IPS-NIHi11 (cell line): ENCODE results near the gene FAM193B.

Experiments
- DNase-seq: peaks from one replicate; pipeline ENCODE4 v3.0.0; 2012; ENCODE audit warnings: mixed read lengths, low spot score

The FAM193B gene

DNA sequence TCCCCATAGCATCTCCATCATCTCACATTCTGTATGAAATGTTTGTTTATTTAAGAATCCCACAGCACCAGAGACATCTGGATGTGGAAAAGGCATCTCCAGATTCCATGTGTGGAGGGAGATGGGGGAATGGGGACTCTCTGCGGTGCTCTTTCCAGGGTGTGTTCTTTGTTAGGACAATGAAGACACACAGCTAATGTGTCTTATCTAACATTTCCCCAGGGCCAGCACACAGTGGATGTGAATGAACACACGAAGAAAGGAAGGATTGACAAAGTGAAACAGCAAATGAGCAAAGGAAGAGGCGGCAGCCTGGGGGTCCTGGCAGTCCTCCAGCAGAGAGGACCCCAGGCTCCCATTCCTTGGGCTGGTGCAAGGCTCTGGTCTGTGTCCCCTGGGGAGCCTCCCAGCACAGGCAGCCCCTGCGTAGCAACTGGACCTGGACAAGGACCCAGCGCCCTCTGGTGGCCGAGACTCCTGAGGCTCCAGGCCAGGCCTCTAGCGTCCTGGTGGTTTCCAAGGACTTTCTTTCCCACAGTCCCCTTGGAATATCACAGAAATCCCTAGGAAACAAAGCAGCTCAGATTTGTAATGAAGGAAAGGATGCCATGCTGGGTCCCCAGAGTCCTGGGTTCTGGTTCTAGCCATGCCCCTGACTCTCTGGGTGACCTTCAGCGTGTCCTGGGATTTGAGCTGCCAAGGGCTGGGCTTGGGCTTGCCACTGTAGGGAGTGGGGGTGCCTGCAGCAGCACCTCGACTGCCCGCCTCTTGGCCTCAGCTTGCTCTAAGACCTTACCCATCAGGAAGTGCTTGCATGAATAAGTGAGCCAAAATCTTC, 53.5 kb downstream of the FAM193B start:
- DNase-seq = peak; percentile 85

DNA sequence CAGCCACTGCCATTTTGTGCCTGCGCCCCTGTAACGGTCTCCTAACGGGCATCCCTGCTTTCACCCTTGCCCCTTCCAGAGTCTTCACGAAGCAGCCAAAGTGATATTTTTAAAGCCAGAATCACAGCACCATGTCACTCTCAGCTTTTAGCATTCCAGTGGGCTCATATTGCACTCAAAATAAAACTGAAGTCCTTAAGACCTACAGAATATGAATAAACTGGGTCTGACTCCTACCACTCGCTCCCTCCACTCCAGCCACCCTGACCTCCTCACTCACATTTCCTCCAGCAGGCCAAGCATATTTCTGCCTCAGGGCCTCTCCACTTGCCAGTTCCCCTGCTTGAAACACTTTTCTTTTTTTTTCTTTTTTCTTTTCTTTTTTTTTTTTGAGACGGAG, 54.5 kb downstream of the FAM193B start:
- DNase-seq = no peak

DNA sequence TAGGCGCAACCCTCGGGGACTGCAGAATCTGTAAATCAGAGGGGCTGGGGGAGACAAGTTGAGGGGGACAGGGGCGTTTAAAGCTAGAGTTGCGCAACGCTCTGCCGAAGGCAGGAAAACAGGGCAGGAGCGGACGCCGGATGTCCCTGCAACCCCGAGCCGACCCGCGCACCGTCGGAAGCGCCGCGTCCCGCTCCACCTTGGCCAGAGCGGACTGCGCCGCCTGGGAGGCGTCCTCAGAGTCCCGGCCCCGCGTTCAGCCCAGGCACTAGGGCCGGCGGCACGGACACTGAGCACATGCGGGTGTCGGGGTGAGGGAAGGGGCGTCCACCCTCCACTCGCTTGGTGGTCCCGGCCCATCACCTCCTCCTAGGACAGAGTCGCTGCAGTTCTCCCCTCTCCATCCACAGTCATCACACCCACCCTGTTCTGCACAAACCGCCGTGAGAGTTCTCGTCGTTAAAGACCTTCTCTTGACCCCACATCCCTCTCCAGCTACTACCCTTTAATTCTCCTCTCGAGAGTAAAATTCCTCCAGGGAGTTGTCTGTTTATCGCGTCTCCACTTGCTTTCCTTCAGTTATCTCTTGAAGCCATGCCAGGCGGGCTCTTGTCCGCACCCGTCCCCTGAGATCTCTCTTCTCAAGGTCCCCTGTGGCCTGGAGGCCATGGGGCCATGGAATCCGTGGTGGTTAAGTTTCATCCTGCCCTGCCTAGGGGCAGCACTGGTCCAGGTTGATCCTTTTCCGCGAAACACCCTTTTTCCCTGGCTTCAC, 56.2 kb downstream of the FAM193B start:
- no peak for DNase-seq

DNA sequence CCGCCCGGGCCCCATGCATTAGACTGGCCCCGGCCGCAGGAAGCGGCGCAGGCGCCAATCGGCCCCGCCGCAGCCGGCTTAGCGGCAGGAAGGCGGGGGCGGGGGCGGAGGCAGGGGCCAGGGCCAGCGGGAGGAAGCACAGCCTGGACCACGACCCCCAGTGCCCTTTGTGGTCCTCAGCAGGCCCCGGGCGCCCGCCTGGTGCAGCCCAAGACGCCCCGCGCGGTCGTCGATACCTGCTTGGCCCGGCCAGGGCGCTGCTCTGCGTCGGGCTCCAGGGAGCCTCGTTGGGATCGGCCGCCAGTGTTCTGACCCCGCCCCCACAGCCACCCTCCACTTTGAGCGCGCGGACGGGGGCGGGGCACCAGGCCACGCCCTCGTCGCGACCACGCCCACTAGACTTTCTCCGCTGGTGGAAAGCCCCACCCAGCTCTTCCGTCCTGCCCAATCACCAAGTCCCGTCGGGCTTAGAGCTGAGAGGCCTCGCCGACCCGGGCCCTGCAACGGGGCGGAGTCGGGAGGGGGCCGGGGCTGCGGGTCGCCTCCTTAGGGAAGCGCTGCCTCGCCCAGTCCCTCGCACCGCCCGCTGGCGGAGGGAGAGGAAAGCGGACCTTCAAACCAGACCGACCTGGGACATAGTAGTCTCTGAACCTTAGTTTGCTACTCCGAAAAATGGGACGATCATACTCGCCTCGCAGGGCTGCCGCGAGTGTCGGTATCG, 56.9 kb downstream of the FAM193B start, which contains the start of gene PDLIM7:
TSS of gene PDLIM7 (minus strand) at position 313 of the 721 bp plus-strand sequence. CDS start 1,092 bp downstream, outside the sequence.
- peak; percentile 96 for DNase-seq

DNA sequence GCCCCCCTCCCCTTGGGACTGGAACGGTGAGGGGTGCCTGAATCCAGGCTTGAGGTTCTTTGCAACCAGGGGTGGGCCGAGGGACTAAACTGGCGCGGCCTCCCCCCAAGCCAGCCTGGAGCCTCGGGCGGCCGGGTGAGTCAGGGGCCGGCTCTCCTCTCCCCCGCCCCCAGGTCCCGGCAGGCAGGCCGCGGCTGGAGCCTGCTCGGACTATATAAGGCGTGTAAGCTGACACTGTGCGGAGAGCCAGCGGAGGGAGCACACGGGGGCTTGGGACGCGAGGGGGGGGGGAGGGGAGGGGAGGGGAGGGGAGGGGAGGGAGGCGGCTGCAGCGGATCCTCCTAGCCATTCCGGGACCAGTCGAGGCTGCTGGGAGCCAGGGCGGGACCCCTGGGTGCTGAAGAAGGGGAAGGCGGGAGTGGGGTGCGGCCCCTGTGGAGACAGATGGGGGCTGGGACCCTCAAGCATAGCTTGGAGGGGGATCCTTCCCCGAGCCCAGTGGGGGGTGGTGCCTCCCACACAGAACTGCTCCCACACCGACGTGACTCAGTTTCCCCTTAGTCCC, 57.6 kb downstream of the FAM193B start:
- DNase-seq = peak; percentile 78

DNA sequence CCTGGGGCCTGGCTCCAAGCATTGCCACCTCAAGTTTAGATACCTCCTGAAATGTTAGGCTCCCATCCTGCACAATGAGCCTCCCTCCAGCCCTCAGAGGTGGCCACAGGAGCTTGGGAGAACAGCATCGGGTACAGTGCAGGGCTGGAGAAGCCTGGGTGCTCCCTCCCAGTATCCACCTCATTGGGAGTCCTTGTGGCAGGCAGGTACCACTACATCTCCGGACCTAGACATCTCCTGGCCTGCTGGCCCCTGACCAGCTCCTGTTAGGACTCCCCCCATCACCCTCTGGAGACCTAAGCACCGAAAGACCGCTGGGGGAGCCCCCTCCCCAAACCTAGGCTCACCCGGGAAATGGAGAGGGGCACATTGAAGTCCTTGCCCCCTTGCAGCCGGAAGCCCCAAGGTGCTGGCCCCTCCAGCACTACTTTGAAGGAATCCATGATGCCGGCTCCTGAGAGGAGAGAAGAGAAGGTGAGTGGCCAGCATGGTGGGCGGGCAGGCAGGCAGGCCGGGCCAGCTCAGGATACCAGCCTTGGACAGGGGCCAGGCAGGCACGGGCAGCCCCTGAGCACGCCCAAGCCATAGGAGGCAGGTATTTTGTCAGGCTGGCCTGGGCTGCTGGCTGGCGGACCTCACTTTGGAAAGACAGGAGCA, 58.2 kb downstream of the FAM193B start:
- no peak for DNase-seq

DNA sequence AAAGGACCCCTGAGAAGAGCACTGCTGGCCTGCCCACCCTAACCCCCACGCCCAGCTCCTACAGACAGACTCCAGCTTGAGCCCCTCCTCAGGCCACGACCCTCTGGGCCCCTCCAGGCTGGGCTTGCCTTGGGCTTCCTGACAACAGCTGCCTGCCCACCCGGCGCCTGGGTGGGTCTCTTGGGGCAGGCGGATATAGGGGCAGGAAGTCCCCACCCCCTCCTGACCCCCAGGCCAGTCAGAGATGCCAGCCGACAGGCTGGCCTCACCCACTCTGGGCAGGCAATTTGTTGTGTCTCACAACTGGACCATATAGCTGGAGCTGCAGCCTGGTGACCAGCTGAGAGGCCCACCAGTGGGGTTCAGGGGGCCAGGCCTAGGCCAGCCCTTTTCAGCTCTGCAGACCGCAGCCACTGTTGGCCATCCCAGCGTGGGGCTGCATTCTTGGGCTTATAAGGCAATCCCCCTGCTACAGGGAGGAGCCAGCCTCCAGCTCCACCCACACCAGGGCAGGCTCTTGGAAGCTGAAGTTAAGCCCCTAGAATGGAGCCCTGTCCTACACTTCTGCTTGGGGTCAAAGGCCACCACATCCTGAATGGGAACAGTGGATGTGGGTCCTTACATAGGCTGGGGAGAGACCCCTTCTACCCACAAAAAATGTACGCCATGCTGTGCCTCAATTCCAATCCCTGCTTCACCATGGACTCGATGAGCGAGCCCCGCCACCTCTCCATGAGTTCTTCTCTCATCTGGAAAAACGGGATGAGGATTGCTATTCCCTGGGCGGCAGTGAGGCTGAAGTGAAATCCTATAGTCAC, 58.9 kb downstream of the FAM193B start:
- peak; percentile 68 for DNase-seq

DNA sequence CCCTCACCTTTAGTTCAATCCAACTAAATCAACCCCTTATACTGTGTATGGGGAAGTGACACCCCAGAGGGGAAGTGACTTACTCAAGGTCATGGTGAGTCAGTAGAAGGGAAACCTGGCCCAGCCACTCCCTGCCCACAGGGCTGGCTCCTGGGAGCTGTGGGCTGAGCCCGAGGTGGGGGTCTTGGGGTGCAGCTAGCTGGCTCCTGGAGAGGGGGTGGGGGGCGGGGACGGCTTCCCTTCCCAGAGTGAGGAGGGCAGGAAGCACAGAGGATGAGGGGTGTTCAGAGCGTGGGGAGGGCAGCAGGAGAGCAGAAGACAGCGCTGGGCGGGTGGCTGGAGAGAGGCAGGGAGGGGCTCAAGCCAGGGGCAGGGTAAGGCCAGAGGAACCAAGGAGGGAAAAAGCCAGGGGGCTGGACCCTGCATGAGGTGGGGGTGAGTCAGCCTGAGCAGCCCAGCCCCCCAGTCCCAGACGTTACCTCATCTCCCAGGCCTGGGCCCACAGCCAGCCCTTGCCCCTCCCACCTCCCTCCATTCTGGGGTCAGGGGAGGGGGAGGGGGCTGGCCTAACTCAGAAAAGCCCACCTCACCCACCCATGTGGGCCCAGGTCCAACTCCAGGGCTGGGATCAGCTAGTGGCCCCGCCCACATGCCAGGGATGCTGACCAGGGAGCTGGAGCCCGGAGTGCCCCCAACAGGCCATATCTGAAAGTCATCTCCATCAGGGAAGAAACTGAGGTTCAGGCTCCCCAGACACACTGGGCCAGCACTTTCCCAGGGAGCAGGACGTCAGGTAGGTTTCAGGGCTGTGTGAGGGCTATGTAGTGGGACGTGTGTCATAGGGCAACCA, 59.8 kb downstream of the FAM193B start:
- peak; percentile 49 for DNase-seq

DNA sequence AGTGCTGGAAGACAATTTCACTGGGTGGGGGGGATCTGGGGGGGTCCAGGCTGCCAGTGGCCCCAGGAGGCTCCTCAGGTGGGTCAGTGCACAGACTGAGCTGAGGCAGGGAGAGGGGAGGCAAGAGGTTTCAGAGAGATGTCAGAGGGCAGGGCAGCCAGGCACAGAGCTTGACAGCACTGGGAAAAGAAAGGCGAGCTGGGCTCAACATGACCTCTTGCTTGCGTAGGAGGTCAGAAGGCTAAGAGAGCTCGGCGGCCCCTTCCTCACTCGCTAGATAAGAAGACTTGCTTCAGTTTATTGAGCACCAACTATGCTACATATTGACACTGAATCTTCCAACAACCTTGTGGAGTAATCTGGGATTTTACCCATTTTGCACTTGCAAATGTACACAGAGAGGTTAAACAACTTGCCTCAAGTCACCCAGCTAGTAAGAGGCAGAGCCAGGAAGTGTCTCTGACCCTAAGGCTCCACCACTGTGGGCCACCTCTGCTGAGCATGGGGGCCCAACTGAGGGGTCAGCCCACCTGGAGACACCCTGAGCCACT, 60.5 kb downstream of the FAM193B start:
- no peak for DNase-seq

DNA sequence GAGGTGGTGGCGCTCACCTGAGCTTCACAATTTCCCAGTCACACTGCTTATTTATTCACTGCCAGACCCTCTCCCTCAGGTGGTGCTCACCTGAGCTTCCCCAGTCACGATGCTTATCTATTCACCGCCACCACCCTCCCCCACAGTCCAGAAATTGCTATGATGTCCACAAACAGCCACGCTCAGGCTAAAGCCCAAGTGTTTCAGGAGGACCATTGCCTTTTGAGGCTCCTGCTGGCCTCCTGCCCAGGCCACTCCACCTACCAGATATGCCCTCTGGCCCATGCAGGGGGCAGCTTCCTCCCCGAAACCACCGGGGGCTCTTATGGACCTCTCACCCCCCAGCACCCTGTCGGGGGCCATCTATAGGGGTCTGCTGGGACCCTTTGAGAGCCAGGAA, 61.5 kb downstream of the FAM193B start:
- no peak for DNase-seq

DNA sequence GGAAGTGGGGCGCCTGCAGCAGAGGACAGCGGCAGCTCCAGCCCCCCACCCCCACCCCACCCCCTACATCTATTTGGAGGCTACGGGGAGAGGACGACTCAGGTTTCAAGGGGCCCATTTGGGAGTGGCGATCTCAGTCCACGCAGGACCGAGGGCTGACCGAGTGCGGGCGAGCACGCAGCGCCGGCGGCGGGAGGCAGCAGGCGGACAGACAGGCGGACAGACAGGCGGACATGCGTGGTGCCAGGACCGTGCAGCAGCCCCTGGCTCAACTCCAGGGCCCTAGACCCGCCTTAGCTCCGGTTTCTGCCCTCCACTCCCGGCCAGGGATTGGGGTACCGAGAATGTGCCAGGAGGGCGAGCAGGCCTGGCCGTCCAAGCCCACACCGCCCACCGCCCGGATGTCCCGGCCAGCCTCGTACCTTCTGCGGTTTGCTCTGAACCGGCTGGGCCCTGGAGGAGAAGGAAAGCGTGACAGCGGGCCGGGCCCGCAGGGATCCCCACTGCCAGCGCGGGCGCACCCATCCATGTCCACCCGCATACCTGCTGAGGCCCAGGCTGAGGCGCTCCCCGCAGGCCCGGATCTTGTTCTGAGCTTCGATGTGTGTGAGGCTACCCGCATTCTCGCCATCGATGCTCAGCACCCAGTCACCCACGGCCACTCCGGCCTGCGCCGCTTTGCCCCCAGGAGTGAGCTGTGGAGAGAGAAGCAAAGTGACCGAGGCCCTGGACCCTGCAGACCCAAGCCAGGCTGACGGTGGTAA, 62.2 kb downstream of the FAM193B start:
- no peak for DNase-seq

DNA sequence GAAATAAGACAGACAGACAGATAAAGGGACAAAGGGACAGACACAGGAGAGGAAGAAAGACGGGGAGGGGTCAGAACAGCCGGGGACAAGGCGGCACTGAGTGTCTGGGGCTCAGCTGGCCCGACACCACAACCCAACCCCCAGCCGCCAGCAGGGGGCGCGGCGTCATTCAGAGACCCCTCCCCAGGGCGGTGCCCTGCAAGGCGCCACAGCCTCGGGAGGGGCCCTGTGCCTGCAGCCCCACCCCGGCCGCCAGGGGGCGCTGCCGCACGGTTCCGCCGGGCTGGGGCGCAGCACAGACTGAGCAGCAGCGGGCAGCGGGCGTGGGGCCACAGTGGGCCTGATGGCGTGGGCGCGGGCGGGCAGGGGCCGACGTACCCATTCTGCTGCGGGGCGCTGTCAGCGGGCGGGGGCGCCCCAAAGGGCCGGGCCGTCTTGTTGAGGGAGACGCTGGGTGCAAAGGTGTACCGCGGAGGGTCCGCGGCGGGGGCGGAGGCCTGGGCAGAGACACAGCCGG, 62.9 kb downstream of the FAM193B start:
- peak; percentile 93 for DNase-seq

DNA sequence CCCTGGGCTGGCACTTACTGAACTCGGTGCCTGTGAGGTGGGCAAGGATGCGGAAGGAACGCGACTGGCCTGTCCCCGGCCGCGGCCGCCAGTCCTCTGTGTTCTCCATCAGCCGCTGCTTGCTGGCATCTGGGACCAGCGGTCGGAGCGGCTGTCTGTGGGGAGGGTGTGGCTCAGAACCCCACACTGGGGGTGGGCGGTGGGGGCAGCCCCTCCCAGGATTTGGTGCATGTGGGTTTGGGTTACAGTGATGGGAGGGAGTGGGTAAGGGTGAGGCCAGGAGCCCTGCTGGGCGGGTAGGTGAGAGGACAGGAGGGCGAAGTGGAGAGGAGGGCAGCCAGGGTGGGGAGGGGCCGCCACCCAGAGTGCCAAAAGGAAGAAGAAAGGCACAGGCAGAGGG, 63.4 kb downstream of the FAM193B start:
- no peak for DNase-seq

DNA sequence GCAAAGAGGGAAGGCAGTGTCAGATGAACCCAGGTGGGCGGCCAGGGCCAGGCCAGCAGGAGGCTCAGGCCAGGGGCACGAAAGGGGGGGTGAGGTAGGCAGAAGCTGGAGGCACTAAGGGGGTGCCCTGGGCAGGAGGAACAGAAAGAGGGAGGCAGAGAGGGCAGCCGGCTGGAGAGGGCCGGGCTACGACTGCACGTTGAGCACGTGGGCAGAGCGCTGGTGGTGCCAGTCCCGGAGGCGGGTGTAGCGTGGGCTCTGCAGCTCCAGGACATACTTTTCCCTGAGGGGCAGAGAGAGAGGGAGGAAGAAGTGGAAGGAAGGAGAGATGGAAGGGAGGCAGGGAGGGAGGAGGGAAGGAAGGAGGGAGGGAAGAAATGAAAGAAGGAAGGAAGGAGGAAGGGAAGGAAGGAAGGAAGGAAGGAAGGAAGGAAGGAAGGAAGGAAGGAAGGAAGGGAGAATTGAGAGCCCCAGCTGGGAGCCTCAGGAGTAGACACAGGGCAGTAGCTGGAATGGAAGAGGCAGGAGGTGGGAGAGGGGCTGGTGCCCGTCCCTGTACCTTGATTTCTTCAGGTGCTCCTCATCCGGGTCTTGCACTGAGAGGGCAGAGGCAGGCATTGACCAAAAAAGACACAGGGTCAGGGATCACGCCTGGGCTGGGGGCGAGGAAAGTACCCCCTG, 63.9 kb downstream of the FAM193B start:
- DNase-seq = no peak

DNA sequence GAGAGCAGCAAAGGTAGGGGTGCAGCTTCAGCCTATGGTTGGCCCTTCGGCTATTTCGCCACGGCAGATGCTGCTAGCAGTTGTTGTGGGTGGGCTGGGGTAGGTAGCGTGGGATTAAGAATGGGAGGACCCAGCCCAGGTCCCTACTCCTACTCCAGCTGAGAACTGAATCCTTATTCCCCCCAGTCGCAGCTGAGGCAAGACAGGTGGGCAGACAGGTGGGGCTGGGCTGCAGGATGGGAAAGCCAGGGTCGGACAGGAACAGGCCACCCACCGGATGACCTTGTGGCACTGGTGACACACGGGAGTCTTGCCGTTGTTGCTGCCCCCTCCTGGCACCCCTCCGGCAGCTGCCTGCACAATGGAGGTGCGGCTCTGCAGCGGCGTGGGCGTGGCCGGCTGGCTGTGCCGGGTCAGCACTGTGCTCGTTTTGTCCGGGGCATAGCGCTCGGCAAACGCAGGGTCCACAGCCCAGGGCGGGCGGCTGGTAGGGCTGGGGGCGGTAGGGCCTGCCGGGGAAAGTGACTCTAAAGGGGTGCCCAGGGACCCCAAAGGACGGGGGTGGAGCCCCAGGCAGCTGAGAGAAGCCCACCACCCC, 65.1 kb downstream of the FAM193B start:
- no peak for DNase-seq

DNA sequence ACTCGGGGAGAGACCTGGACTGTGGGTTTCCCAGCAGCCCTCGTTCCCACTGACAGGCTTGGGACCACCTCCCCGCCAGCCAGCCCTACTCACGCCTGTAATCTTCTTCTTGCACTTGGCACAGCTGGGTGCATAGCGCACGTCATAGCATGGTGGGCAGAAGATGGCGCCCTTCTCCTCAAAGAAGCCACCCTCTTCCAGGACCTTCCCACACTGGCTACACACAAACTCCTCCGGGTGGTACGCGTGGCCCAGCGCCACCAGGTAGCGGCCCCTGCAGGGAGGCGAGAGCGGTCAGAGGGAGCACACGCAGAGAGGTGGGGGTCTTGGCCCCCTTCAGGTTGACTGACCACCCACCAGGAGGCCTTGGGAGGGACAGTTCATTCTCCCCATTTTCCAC, 66.4 kb downstream of the FAM193B start:
- no peak for DNase-seq

DNA sequence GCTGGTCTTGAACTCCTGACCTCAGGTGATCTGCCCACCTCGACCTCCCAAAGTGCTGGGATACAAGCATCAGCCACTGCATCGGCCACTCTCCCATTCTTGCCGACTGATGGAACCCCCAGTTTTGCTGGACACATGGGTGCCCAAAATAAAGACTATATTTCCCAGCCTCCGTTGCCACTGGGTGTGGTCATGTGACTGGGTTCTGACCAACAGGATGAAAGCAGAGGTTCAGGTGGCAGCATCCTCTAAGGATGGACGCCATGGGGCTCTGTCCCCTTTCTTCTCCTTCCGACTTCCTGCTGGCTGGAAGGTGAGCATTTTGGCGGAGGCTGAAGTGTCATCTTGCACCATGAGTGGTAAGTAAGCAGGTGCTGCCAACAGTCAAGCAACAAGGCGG, 67.2 kb downstream of the FAM193B start:
- DNase-seq = no peak

DNA sequence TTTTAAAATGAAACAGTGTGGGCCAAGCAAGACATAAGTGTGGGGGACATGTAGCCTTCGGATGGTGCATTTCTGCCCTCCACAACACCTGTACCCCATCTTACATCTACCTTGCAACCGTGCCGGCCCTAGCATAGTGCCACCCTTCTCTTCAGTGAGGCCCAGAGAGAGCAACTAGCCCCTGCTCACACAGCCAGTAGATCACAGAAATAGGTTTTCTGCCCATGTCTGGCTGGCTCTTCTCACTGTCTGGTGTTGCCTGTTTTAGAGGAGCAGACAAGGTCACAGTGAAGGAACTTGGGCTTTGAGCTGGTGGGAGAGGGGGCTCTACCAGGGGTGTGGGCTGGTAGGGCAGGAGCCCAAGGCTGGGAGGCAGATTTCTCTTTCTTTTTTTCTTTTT, 68.1 kb downstream of the FAM193B start:
- no peak for DNase-seq
